ENCODE data around the gene GRHL1.

GRCh38 chr2:9964334-9964980 is 13.0 kb downstream of the GRHL1 start:
- TF ChIP-seq EZH2 (IDR thresholded peaks at IDR 0.05; ENCODE audit: borderline replicate concordance, low read depth, low read length, severe bottlenecking): no peak
- TF ChIP-seq CTCF (IDR thresholded peaks at IDR 0.05; ENCODE audit: borderline replicate concordance, extremely low read depth, low read length, poor library complexity, severe bottlenecking): no peak

All from DND-41 (cell line).